ENCODE results near the gene DYNC1I2.
"Not testable (repeated sequence)": the region's sequence is repeated elsewhere in the genome, so short reads cannot be mapped to it uniquely, and the experiment has no call there.

Gene DYNC1I2

DNA sequence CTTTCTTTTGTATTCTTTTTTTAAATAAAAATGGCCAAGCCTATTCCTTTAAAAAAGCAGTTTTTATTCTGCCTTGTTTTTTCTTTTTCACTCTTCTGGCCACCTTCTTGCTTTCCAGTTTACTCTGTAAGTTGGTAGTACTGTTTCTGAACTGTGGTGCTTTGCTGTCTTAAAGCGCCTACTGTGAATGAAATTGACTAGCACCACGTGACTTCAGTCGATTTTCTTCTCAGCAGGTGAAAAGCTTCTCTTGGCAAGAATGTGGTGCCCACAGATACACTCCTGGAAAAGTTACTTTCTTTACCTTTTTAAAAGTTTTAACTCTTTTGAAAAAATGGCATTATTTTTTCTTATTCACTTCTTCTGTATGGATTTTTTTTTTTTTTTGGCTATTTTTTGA is 32.4 kb downstream of the DYNC1I2 start:
- DNase-seq = no peak

DNA sequence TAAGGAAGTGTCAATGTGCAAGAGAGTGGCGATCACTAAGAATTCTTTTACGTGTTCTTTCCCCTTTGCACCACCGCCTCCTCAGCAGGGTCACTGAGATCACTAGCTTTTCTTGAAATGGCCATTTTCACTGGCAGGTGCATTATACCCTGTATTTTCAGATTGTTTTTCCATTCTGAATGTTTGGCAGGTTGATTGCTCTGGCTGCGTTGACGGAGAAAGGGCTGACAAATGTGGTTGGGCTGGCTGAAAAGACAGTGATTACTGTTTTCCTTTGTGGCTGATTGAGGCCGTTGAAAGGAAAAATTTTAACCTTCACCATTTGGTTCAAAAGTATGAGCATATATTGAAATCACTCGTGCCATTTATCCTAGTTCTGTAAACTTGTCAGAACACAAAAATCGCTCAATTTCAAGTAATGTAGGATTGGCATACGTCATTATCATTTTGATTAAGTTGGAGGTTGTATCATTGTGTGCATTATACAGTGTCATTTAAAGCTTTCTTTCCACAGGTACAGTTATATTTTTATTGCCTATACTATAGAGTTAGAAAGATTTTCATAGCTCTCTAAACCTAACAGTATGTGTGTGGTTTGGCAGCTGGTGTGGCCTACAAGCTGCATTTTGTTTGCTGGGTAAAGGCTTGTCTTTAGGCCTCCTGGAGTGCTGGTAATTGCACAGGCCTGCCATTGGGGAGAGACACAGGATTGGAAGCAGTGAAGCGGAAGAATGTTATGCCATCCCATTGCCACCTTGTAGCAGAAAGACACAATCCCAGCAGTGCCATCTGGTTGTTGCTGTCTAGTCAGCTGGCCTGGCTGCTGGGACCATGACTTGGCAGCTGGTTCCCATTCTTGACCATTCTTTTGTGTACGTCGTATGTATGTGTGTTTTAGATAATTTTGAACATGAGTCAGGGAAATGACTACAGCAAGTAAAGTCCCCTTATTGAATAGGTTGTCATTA is 36.7 kb downstream of the DYNC1I2 start:
- DNase-seq = no peak

- DNase-seq = no peak
Observed at GRCh38 chr2:171726847-171727450, 39.7 kb downstream of the DYNC1I2 start.

- no peak for DNase-seq
Observed at GRCh38 chr2:171728989-171729951, 42.0 kb downstream of the DYNC1I2 start.

GRCh38 chr2:171729952-171730317 is 42.7 kb downstream of the DYNC1I2 start:
- DNase-seq = no peak

GRCh38 chr2:171735991-171736710 is 48.9 kb downstream of the DYNC1I2 start:
- no peak for DNase-seq

DNA sequence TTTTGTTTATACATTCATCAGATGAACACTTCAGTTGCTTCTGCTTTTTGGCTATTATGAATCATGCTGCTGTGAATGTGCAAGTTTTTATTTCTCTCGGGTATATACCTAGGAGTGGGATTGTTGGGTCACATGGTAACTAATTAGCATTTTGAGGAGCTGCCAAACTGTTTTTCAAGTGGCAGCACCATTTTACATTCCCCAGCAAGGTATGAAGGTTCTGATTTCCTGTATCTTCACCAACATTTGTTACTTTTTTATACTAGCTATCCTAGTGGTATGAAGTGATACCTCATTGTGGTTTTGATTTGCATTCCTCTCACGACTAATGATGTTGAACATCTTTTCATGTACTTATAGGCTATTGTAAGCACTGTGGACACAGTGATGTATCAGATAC is 53.9 kb downstream of the DYNC1I2 start:
- DNase-seq = no peak

DNA sequence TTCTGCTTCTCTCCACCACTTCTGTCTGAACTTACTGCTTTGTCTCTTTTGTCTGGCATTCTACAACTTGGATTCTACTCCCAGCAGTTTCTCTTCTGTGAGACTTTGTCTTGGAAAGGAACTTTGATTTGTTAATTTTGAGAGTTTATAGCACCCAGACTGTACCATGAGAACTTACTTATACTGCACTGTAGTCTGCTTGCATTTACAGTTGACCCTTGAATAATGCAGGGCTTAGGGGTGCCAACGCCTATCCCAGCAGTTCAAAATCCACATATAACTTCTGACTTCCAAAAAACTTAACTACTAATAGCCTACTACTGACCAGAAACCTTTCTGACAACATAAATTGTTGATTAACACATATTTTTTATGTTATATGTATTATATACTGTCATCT is 55.5 kb downstream of the DYNC1I2 start:
- DNase-seq = no peak

GRCh38 chr2:171745141-171745540 is 57.9 kb downstream of the DYNC1I2 start:
- DNase-seq = no peak

DNA sequence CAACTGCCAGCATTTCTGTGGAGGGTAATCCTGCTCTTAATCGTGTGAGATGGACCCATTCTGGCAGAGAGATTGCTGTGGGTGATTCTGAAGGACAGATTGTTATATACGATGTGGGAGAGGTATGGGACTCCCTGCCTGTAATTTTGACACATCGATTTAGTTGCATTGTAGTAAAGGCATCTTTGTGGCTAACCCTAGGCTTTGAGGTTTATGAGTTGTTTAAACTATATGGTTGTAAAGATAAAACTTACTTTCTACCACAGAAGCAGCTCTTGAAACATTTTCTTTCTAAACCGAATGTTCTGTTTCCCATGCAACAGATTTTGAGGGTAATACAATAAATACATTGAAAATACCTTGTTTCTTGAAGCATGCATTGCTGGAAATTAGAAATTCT is 58.5 kb downstream of the DYNC1I2 start:
- no peak for DNase-seq

DNA sequence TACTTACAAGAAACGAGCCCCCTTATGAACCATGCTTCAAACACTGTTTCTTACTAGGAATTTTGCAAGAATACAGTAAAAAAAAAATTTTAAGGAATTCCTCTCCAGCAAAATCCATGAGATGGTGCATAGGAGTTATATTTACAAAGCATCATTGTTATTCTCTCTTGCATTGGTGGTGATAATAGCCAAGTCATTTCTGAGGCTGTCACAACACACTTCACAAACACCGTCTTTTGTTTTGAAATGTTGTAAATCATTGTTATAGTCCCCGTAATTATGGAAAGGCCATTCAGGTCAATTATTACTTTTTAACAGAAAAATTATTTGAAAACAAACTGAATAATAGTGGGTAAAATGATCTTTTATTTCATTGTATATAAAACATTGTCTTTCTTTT is 60.1 kb downstream of the DYNC1I2 start:
- DNase-seq = no peak

DNA sequence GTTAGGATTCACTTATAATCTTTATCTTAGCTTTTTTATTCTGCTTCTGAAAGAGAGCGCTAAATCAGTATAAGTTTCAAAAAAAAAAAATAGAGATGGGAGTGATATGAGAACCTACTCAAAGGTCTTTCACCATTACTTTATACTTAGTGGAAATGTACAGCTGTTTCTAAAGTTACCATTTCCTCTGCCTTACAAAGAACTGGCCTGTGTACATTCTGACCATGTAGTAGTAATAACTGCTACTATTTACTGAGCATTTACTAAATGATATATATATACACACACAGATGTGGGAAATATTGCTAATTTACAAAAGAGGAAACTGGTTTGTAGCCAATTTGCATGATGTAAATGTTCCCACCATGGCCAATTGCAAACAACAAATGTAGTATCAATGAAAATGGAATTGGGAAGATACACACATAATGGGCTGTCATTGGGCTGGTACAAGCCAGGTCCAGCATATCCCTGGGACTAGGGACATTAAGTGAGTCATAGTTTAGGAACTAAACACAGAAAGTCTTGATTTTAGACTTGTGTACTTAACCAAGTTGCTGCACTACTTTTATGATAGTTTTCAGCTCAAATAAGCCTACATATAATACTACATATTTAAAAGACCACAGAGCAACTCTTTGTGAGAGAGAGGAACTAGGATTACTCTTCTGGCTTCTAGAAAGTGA is 67.1 kb downstream of the DYNC1I2 start:
- no peak for DNase-seq

DNA sequence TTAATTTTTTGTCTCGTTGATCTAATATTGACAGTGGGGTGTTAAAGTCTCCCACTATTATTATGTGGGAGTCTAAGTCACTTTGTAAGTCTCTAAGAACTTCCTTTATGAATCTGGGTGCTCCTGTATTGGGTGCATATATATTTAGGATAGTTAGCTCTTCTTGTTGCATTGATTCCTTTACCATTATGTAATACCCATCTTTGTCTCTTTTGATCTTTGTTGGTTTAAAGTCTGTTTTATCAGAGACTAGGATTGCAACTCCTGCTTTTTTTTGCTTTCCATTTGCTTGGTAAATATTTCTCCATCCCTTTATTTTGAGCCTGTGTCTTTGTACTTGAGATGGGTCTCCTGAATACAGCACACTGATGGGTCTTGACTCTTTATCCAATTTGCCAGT is 71.5 kb downstream of the DYNC1I2 start:
- not testable (repeated sequence) for DNase-seq

- not testable (repeated sequence) for DNase-seq
Observed at GRCh38 chr2:171761176-171761575, 73.9 kb downstream of the DYNC1I2 start.

GRCh38 chr2:171762879-171763573 is 75.8 kb downstream of the DYNC1I2 start:
- DNase-seq = no peak

DNA sequence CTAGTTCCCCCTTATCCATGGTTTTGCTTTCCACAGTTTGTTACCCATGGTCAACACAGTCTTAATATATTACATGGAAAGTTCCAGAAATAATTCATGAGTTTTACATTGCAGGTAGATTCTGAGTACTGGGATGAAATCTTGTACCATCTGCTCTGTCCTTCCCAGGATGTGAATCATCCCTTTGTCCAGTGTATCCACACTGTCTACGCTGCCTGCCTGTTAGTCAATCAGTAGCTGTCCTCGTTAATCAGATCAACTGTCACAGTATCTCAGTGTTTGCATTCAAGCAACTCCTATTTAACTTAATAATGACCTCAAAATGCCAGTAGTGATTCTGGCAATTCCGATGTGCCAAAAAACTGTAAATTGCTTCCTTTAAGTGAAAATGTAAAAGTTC is 76.3 kb downstream of the DYNC1I2 start:
- no peak for DNase-seq

DNA sequence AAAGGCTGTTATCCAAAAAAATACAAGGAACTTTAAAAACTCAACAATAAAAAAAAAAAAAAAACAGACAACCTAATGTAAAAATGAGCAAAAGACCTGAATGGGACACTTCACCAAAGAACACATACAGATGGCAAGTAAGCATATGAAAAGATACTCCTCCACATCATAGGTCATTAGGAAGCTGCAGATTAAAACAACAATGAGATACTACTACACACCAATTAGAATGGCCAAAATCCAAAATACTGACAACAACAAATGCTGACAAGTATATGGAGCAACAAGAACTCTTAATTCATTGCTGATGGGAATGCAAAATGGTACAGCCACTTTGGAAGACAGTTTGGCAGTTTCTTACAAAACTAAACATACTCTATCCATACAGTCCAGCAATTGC is 84.2 kb downstream of the DYNC1I2 start:
- no peak for DNase-seq

DNA sequence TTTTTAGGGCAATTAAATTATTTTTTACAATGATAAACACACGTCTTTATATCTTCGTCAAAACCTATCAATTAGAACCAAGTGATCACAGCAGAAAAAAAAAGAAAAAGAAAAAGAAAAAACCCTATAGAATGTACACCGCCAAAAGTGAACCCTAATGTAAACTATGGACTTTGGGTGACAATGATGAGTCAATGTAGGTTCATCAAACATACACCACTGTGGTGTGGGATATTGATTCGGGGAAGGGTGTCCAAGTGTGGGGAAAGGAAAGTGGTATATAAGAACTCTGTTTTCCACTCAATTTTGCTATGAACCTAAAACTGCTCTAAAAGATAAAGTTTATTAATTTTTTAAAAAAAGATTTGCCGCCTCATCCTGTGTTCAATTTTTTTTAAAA is 85.1 kb downstream of the DYNC1I2 start:
- DNase-seq = no peak

DNA sequence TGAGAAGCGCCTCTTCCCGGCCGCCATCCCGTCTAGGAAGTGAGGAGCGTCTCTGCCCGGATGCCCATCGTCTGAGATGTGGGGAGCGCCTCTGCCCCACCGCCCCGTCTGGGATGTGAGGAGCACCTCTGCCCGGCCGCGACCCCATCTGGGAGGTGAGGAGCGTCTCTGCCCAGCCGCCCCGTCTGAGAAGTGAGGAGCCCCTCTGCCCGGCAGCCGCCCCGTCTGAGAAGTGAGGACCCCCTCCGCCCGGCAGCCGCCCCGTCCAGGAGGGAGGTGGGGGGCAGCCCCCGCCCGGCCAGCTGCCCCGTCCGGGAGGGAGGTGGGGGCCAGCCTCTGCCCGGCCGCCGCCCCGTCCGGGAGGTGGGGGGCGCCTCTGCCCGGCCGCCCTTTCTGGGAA is 87.3 kb downstream of the DYNC1I2 start:
- not testable (repeated sequence) for DNase-seq

DNA sequence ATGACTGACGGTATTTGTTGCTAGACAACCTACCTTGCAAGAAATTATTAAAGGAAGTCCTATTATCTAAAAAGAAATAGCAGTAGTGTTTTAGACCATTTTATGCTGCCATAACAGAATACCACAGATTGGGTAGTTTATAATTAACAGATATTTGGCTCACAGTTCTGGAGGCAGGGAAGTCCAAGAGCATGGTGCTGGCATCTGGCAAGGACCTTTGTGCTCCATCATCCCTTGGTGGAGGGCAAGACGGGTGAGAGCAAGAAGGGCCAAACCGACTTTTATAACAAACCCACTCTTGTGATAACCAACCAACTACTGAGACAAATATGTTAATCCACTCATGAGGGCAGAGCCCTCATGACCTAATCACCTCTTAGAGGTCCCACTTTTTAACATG is 91.2 kb downstream of the DYNC1I2 start:
- no peak for DNase-seq

GRCh38 chr2:171785450-171785849 is 98.2 kb downstream of the DYNC1I2 start:
- no peak for DNase-seq

Data from NCI-H226 (cell line).